Activated naive CD8-positive, alpha-beta T cell treated with anti-CD3 and anti-CD28 coated beads, Interleukin-2, amount 10 ng/mL, durations not matched to agents 7 days and 5 days (primary cell): ENCODE measurements around the gene RNU1-1. TPM values are rescaled to one million over a fixed set of nuclear protein-coding genes. Genes with fewer than 3 reads are reported as not detected.
A peak's percentile ranks its signal among the peaks of the same experiment; 100 is the strongest.
"Not testable (repeated sequence)": the region's sequence is repeated elsewhere in the genome, so short reads cannot be mapped to it uniquely, and the experiment has no call there.

ENCODE experiments used
- ATAC-seq: fragments of 150-1000 bp; cut with Tn5 transposase; one replicate; pipeline ENCODE4 v1.10.0; 2021; ENCODE audit warnings: low read depth, moderate library complexity
- POLR2A ChIA-PET: fragments of 350-600 bp; sonication (Branson Sonifier 250); formaldehyde crosslinking; loops from one replicate; lab custom pipeline; 2021; ENCODE audit warnings: antibody characterized with exemption; lab: Charles Lee
- DNase-seq: peaks from one replicate; pipeline ENCODE4 v3.0.0; 2021
- H3K27ac Mint-ChIP-seq: one replicate; pipeline ENCODE4 v1.8.0; 2022; ENCODE audit warnings: mild to moderate bottlenecking, mixed read lengths
- H3K27me3 Mint-ChIP-seq: one replicate; pipeline ENCODE4 v1.8.0; 2022; ENCODE audit warnings: mild to moderate bottlenecking, moderate library complexity, mixed read lengths
- H3K36me3 Mint-ChIP-seq: one replicate; pipeline ENCODE4 v1.8.0; 2021; ENCODE audit warnings: mild to moderate bottlenecking, mixed read lengths
- H3K4me1 Mint-ChIP-seq: one replicate; pipeline ENCODE4 v1.8.0; 2021; ENCODE audit warnings: mixed read lengths
- H3K4me3 Mint-ChIP-seq: one replicate; pipeline ENCODE4 v1.8.0; 2022; ENCODE audit warnings: mild to moderate bottlenecking, moderate library complexity, mixed read lengths
- H3K9me3 Mint-ChIP-seq: one replicate; pipeline ENCODE4 v1.8.0; 2021; ENCODE audit warnings: mixed read lengths
- total RNA-seq, 2 experiments: library from RNA; stranded (reverse); gene quantifications; one replicate each; pipeline ENCODE4 v1.2.3, GENCODE V29; 2021

RNU1-1 gene
- total RNA-seq: 1,000 to 10,000 TPM; 3,257 to 3,430 TPM

DNA sequence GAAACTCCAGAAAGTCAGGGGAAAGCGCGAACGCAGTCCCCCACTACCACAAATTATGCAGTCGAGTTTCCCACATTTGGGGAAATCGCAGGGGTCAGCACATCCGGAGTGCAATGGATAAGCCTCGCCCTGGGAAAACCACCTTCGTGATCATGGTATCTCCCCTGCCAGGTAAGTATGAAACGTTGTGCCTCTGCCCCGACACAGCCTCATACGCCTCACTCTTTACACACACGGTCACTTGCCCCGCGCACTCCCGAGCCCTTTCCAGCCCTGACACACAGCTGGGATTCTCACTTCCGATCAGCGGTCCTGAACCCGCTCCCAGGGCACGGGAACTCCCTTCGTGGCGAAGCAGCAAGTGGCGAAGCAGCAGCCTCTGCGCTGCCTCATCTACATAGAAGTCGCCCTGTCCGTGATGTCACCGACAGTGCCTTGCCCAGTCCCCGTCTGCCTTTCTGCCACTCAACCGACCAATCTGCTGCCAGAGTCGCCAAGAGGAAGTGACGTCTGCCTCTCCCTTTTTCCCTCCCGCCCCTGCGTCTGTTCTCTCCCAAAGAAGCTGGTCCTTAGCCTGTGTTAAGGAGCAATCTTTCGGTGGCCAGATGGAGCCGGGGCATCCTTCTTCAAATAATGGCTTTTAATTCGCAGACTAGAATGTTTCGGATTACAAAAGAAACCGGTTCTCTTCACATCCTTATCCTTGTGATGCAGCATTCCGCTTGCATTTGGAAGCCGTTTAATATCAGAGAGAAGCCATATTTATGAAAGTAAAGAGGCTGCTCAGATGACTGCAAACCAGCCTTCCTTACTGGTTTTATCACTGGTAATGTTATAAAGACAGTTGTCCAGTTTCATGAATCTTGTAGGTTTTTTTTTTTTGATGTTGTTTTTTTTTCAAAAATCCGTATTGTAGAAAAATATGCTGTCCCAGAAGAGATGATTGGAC lies at the start of gene RNU1-1:
TSS of gene RNU1-1 (minus strand) at position 179 of the 949 bp plus-strand sequence.
- not testable (repeated sequence) for H3K27ac Mint-ChIP-seq, H3K4me3 Mint-ChIP-seq, H3K4me1 Mint-ChIP-seq, H3K36me3 Mint-ChIP-seq, H3K9me3 Mint-ChIP-seq
- H3K27me3 Mint-ChIP-seq: peaks cover 20% of the 10 kb centered on the region
- POLR2A ChIA-PET: interaction anchor here (0.7 to 2.3 kb wide), 13 partner anchors 14 to 410 kb away, joined by 3 to 25 read pairs (median 4); partner anchors contain the start of gene NECAP2
- ATAC-seq (peak; percentile 41), DNase-seq (peak; percentile 82)

GRCh38 chr1:16561035-16561434 lies 47.0 kb upstream of the RNU1-1 start:
- DNase-seq, H3K36me3 Mint-ChIP-seq, H3K9me3 Mint-ChIP-seq, POLR2A ChIA-PET, H3K4me1 Mint-ChIP-seq, H3K27me3 Mint-ChIP-seq, ATAC-seq, H3K4me3 Mint-ChIP-seq, H3K27ac Mint-ChIP-seq: not testable (repeated sequence)

GRCh38 chr1:16560498-16560897 lies 46.4 kb upstream of the RNU1-1 start:
- H3K9me3 Mint-ChIP-seq, H3K36me3 Mint-ChIP-seq, H3K4me3 Mint-ChIP-seq, H3K27ac Mint-ChIP-seq, ATAC-seq, POLR2A ChIA-PET, DNase-seq, H3K27me3 Mint-ChIP-seq, H3K4me1 Mint-ChIP-seq: not testable (repeated sequence)

DNA sequence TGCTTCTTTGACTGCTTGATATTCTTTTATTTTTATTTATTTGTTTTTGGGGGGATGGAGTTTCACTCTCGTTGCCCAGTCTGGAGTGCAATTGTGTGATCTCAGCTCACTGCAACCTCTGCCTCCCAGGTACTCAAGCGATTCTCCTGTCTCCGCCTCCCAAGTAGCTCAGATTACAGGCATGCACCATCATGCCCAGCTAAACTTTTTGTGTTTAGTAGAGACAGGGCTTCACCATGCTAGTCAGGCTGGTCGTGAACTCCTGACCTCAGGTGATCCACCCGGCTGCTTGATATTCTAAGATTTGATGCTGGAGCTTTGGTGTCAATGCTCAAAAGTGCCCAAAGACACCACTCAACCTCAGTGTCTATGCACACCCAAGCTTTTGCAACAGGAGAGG lies 45.6 kb upstream of the RNU1-1 start:
- DNase-seq, H3K27me3 Mint-ChIP-seq, H3K4me1 Mint-ChIP-seq, H3K27ac Mint-ChIP-seq, ATAC-seq, H3K9me3 Mint-ChIP-seq, H3K36me3 Mint-ChIP-seq, POLR2A ChIA-PET, H3K4me3 Mint-ChIP-seq: not testable (repeated sequence)

DNA sequence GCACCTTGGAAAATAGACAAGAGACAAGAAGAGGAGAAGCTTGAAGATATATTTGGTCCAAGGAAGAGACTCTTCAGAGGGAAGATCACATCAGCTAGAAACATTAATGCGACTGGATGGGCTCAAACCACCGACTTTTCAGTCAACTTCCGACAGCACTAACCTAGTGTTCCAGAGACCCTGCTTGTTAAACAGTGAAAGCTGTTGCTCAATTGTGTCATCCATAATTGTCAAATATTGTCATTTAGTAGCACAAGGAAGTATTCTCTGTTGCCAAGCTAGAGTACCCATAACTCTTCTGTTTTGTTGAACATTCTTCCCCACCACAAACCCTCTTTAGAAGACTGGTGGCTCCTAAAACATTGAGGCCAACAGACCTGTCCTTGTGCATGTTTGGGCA lies 42.9 kb upstream of the RNU1-1 start:
- H3K27ac Mint-ChIP-seq, POLR2A ChIA-PET, ATAC-seq, H3K9me3 Mint-ChIP-seq, H3K4me3 Mint-ChIP-seq, H3K27me3 Mint-ChIP-seq, H3K36me3 Mint-ChIP-seq, DNase-seq, H3K4me1 Mint-ChIP-seq: not testable (repeated sequence)

- ATAC-seq, DNase-seq, H3K27me3 Mint-ChIP-seq, H3K4me1 Mint-ChIP-seq, H3K36me3 Mint-ChIP-seq, H3K4me3 Mint-ChIP-seq, H3K27ac Mint-ChIP-seq, H3K9me3 Mint-ChIP-seq, POLR2A ChIA-PET: not testable (repeated sequence)
Observed at GRCh38 chr1:16553244-16553643, 39.2 kb upstream of the RNU1-1 start.

DNA sequence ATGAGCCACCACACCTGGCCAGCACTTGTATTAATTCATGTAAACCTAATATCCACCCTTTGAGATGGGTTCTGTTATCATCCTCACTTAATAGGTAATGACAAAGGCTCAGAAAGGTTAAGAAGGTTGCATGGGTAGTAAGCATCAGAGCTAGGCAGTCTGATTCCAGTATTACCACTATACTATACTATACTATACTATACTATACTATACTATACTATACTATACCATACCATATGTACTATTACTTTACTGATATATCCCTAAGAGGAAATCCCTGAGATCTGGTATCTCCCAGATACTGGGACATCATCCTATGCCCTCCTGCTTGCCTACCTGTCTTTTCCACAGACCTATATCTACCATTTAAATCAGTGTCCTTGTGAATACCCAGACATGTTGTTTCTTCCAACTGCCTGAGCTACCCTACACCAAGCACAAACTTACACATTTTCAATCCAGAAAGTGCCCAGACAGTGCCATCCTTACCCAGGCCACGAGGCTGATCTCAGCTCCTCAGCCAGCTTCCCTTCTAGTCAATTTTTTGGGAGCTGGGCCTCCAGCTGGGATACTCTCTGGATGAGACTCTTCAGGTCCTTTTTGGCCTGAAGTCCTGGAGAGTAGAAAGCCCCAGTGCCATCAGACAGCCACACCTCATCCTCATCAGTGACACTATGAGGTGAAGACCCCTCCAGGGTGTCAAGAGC lies 36.3 kb upstream of the RNU1-1 start:
- H3K27me3 Mint-ChIP-seq, H3K4me3 Mint-ChIP-seq, H3K4me1 Mint-ChIP-seq, POLR2A ChIA-PET, H3K27ac Mint-ChIP-seq, DNase-seq, H3K36me3 Mint-ChIP-seq, H3K9me3 Mint-ChIP-seq, ATAC-seq: not testable (repeated sequence)

DNA sequence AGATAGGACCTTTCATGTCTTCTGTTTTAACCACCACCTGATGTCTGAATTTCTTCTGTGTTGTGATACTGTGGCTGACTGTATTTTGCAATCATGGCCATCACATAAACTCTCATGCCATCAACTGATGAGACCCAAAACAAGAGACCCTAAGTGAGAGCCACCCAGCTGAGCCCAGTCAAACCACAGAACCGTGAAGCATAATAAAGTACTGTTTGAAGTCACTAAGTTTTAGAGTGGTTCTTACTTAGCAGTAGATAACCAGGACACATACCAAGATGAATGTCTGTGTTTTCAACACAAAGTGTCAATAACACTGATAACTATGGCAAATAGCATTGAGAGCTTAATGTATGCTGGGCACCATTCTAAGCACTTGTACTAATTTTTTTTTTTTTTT lies 35.5 kb upstream of the RNU1-1 start:
- H3K36me3 Mint-ChIP-seq, H3K4me1 Mint-ChIP-seq, POLR2A ChIA-PET, H3K9me3 Mint-ChIP-seq, H3K27ac Mint-ChIP-seq, H3K27me3 Mint-ChIP-seq, H3K4me3 Mint-ChIP-seq, ATAC-seq, DNase-seq: not testable (repeated sequence)

- H3K36me3 Mint-ChIP-seq, H3K27me3 Mint-ChIP-seq, ATAC-seq, H3K27ac Mint-ChIP-seq, DNase-seq, H3K4me1 Mint-ChIP-seq, H3K4me3 Mint-ChIP-seq, H3K9me3 Mint-ChIP-seq, POLR2A ChIA-PET: not testable (repeated sequence)
Observed at GRCh38 chr1:16547502-16548241, 33.6 kb upstream of the RNU1-1 start.

DNA sequence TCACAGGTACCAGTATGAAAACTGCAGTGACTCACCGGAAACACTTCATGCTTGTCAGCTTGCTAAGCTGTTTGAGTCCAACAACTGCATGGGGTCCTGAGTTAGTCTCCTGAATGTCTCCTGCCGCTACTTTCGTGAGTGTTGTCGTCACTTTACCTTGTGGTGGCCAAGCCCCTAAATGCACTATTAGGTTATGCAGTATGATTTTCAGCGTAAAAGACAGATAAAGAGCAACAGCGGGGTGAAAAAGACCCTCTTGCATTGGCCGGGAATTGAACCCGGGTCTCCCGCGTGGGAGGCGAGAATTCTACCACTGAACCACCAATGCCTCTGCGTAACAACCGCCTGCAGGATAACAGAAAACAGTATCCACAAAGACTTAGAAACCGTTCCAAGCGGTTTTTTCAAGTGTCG lies 31.6 kb upstream of the RNU1-1 start:
- ATAC-seq, H3K4me1 Mint-ChIP-seq, H3K27ac Mint-ChIP-seq, H3K27me3 Mint-ChIP-seq, H3K4me3 Mint-ChIP-seq, H3K9me3 Mint-ChIP-seq, POLR2A ChIA-PET, H3K36me3 Mint-ChIP-seq, DNase-seq: not testable (repeated sequence)

DNA sequence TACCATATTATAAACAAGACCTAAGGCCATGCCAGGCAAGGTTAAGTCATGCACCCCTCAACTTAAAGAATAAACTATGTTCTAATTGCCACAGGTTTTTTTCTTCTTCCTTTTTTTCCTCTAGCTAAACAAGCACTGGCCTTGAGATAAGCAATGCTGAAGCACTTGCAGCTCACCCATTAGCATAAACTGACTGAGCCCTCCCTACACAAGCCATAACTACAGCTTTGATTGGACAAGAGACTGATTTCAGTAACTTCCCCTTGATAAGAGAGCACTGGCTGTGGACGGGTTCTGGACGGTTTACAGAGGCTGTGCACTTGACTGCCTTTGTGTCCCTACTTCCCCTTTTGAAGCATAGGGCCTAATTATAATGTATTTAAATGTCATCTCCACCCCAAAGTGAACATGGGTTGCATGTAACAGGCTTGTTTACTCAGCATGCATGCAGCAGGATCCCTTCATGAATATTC lies 26.4 kb upstream of the RNU1-1 start:
- H3K4me1 Mint-ChIP-seq, H3K36me3 Mint-ChIP-seq, POLR2A ChIA-PET, ATAC-seq, H3K4me3 Mint-ChIP-seq, H3K27ac Mint-ChIP-seq, DNase-seq, H3K9me3 Mint-ChIP-seq: not testable (repeated sequence)
- peaks cover 21% of the 10 kb centered on the region for H3K27me3 Mint-ChIP-seq

GRCh38 chr1:16537528-16537927 lies 23.4 kb upstream of the RNU1-1 start:
- H3K27ac Mint-ChIP-seq, H3K9me3 Mint-ChIP-seq, DNase-seq, H3K36me3 Mint-ChIP-seq, H3K4me3 Mint-ChIP-seq, ATAC-seq, POLR2A ChIA-PET, H3K4me1 Mint-ChIP-seq: not testable (repeated sequence)
- peaks cover 36% of the 10 kb centered on the region for H3K27me3 Mint-ChIP-seq

- peaks cover 43% of the 10 kb centered on the region for H3K27me3 Mint-ChIP-seq
- H3K4me1 Mint-ChIP-seq, DNase-seq, H3K36me3 Mint-ChIP-seq, H3K9me3 Mint-ChIP-seq, POLR2A ChIA-PET, H3K27ac Mint-ChIP-seq, ATAC-seq, H3K4me3 Mint-ChIP-seq: not testable (repeated sequence)
Observed at GRCh38 chr1:16536796-16537195, 22.7 kb upstream of the RNU1-1 start.
